Activated CD4-positive, alpha-beta T cell treated with anti-CD3 and anti-CD28 coated beads, Interleukin-2, amount 50 U/mL, for 1 hour (primary cell): ENCODE results near the gene BCL11A.

ENCODE experiments used
- DNase-seq: peaks from one replicate; pipeline ENCODE4 v3.0.0-alpha.2; 2020

Gene BCL11A

GRCh38 chr2:60553495-60554073, at the start of gene BCL11A:
Gene BCL11A, minus strand, starts transcription at chr2:60553654. Its CDS starts 384 bp downstream, at chr2:60553270.
- DNase-seq, result no peak

- DNase-seq, result no peak
Measured at GRCh38 chr2:60602828-60603532, 49.5 kb upstream of the BCL11A start.

- no peak for DNase-seq
Measured at GRCh38 chr2:60602388-60602787, 48.9 kb upstream of the BCL11A start.

GRCh38 chr2:60598271-60598670, 44.8 kb upstream of the BCL11A start:
- DNase-seq, result no peak

DNA sequence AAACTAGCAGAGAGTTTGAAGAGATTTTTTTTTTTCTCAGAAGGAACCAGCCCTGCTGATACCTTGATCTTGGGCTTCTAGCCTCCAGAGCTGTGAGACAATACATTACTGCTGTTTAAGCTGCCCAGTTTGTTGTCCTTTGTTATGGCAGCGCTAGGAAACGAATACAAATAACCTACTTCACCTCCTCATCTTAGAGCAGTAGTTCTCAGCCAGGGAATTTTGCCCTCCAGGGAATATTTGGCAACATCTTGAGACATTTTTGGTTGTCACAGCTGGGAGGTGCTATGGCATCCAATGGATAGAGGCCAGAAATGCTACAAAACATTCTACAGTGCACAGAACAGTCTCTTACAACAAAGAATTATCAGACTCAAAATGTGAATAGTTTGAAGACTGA, 43.9 kb upstream of the BCL11A start:
- DNase-seq, result no peak

GRCh38 chr2:60596411-60596810, 43.0 kb upstream of the BCL11A start:
- DNase-seq, result no peak

DNA sequence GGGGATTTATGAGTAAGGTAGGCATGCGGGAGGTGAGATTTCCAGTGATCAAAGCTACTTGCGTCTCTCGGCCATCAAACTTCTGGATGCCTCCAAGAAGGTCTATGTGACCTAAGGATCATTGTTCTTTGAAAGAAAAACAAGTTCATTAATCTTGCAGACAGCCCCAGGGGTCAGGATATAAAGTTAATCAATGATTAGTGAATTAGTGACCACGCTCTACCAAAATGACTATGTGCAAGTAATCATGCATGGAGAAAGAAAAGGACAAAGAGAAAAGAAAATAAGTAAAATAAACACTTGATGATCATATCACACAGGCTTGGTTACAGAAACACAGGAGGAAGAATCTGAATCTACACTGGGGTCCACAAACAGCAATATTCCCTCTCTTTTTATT, 42.5 kb upstream of the BCL11A start:
- DNase-seq, result no peak

DNA sequence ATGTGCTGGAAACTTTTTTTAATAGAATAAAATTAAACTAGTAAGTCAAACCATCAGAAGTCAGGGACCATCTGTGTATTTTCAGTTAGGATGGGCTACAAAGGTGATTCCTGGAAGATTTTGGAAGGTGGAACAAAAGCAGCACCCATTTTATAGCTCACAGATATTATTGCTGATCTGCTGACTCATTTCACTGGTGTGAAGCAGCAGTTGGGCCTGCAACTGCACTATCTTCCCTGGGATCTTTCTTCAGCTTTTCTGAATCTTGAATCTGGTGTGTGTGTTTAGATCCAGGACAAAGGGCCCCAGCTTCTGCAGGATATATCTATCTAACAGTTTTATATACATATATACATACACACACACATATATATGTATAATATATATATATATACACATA, 35.6 kb upstream of the BCL11A start:
- DNase-seq, result no peak

DNA sequence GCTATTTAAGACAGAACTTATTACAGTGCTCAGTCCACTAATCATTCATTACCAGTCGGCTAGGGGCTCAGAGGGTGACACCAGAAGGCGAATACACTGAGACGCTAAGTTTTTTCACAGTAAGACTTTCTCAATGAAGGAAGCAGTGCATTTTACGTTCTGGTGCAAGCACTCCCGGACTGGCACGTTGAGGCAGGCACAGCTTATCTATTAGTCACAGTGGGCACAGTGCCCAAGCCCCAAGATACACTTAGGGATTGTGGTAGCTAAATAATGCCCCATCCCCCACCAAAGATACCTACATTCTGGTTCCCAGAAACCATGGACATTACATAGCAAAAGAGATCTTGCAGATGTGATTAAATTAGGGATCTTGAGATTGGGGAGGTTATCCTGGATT, 32.6 kb upstream of the BCL11A start:
- no peak for DNase-seq

- no peak for DNase-seq
Measured at GRCh38 chr2:60585276-60585675, 31.8 kb upstream of the BCL11A start.

DNA sequence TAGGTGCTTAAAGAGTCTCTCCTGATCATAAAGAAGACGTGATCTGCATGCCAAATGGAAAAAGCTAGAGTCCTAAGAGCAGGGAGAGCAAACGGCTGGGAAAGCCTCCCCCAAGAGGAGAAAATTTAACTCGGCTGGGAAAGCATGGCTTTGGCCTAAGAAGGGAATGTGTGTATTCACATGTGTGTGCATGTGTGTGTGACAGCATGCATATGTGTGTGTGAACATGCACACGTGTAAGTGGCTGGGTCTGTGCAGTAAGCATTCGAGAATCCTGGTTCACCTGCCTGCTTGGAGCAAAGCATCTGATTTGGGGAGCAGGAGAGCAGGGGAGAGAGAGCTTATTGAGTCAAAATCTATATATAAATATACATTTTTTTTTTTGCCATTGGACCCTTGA, 30.1 kb upstream of the BCL11A start:
- no peak for DNase-seq

DNA sequence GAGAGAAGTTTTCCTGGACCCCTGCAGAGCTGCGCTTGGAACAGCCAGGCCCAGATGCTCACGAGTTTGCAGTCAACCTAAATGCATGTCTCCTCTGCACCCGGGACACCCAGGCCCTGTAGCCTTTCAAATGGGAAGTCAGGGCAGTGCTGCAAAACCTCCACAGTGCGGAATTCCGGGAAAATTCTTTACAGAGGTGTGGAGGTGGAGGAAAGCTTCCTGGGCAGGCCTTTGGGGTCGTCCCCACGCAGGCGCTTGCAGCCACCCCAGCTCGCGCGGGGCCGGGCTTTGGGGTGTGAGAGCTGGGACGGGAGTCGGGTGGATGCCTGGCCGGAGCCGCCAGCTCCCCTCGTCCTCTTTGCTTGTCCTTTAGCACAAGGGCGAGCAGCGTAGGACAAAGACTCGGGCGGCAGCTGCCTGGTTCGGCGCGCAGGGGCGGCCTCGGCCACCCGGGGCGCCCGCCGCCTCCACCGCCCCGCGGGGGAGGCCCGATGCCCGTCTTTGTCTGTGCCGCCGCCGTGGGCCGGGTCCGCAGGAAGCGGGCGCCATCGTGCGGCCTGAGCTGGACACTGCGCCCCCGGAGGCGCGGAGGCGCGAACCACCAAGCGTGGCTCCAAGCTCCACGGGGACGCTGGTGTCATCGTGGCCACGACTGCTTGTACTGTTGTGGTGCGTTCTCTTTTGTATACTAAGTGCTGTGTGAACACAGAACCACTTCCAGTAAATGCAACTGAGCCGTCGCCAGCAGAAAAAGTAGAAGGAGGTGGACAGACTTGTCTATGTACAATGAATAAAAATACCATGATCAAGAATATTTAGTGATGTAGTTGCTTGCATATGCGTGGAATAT, 28.2 kb upstream of the BCL11A start:
- DNase-seq, result peak; percentile 48

DNA sequence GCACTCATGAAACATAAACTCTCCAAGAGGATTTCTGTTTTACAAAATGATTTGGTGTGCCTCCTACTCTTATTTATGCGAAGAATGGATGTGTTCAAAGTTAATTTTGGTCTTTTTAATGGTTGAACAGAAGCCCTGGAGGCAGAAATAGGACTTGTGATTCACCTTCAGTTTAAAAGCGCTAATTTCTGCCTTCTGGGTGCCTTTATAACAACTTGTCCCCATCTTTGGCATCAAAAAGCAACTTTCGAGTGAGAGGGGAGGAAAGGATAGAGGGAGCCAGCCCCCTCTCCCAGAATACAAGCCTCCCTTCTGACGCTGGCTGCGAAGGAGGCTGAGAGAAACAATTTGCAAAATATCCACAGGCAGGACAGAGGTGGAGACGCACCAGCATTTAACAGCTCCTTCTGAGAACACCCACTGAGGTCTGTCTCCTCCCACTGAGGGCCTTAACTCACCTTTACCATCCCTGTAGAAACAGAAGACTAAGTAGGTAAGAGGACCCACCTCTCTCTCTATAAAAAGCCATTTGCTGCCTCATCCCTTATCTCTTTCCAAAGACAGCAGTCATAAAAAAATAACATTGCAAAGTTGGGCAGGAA, 24.3 kb upstream of the BCL11A start:
- DNase-seq, result no peak

DNA sequence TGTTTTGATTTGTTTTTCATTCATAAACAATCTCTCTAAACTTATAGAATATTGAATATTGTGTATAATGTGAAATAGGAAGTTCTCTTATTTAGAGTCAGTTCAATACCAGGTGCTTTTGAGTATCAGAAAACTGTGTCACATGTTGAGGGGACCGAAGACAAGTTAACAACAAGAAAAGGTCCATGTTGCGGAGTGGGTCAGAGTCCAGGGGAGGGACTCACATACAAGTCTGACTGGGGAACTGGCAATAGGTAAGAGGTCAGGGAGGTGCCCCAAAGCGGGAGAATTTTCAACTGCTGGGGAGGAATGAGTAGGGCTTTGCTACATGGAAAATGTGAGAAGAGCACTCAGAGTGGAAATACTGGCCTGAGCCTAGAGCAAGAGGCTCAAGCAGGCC, 19.8 kb upstream of the BCL11A start:
- DNase-seq, result no peak

DNA sequence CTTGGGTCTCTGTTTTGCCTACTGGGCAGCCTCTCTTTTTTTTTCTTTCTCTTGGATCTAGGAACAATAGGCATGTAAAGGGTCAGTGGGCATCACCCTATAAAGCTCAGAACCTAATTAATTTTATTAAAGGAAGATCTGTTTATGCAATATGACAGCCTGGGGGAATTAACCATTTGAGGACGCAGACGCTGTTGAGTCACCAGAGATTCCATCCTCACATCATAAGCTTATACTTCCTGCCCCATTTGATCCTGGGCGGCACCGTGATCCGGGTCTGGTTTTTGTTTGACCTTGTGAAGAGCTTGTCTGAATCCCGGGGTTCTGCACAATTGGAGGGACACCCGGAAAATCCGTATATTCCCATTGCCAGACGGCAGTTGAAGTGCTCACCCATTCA, 16.8 kb upstream of the BCL11A start:
- no peak for DNase-seq

DNA sequence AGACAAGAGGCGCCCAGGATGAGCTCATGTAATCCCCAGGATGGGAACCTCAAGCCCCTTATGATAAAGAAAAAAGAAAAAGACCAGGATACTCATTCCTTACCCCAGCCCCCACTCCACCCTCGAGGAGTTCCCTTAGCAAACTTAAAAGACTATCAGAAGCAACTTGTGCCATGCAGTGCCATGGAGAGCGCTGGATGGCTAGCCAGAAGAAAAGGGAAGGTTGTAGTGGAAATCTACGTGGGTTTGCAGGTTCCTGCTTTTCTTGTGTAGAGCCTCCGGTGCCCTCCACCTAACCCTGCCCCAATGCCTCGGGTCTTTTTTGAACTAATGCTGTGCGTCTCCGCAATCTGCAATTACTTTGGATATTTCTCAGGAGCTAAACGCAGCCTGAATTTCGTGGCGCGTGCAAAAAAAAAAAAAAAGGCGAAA, 16.2 kb upstream of the BCL11A start:
- DNase-seq, result no peak

DNA sequence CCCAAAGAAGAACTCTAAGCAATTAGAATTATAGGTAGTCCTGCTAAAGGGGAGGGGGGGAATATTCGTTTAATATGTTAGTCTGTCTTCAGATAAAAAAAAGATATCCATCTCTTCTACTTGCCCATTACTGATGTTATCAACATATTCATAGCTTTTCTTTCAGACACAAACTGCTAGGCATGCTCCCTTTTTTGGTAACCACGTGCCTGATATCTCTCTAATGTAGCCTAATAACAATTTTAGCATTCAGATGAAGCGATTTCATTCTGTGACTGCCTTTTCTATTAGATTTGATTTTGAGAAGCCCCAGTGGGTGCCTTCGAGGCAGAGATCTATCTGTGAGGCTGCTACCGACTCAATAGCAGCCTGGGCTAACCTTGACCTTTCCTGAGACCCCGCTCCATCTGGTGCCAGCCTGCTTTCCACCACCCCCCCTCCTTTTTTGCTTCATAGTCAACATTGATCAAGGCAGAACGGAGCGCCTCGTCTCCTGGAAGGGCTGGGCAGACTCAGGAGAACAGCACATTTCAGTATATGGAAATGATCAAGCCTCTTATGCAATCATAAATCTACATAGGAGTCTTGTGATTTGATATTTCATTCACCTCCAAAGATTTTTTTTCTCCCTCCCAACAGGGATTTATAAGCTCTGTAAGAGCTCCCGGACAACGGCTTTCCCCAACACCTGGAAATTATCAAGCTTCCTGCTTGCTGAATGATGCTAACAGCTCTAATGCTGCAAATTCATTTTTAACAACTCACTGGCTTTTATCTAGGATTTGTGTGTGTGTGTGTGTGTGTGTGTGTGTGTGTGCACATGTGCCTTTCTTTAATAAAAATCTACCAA, 14.7 kb upstream of the BCL11A start:
- DNase-seq, result no peak

- no peak for DNase-seq
Measured at GRCh38 chr2:60567096-60567495, 13.6 kb upstream of the BCL11A start.

GRCh38 chr2:60565472-60565871, 12.0 kb upstream of the BCL11A start:
- DNase-seq, result no peak

DNA sequence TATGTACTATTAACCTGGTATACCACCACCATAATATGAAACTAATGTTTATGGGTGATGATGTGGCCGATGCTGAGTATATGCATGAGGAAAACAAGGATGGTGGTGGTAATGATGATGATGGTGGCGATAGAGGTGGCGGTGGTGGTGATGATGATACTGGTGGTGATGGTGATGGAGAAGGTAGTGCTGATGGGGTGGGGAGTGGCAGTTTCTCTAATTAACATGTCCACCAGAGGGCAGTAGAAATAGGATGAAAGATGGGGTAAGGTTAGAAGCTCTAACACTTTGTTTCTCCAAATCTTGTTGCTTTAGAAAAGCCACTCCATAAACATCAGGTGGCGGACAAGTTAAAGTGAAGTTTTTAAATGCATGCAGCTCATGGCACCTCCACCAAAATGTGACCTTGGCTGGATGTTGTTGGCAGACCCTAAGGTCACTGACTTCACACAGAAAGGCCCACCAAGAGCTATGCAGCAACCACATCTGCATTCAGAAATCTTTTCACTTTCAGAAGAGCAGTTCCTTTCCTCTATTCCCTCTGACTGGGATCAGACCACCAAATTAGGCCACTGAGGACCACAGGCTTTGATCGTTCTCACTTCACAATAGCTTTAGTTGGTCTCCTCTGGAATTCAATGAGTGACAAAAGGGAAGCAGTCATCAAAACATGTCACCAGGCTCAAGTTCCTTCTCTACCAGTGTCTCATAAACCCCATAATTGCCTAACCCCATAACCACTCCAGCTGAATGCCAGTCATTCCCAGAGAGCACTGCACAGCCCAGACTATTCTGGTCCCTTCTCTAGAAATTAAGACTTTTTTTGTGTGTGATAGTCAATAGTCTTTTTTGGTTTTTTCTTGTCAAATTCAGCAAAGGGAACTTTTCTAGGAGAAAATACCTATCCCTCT, 7.5 kb upstream of the BCL11A start:
- DNase-seq, result no peak

DNA sequence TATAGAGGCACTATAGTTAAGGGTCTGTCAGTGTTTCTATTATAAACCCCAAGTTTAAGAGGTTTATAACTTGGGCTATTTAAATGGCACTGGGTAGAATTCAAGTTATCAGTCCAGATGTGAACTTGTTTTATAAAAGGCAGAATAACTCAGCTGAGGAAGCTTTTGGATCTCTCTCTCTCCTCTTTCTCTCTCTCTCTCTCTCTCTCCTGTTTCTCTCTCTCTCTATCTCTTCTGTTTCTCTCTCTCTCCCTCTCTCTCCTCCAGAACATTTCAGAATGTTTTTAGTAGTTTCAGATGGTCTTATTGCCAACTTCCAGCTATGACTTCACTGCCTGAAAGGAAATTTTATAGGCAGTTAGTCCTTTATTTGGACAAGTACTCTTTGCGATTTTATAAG, 6.4 kb upstream of the BCL11A start:
- DNase-seq, result no peak

GRCh38 chr2:60558536-60558935, 5.1 kb upstream of the BCL11A start:
- DNase-seq, result no peak
